ENCODE measurements around the gene MYO7B.

The MYO7B gene

DNA sequence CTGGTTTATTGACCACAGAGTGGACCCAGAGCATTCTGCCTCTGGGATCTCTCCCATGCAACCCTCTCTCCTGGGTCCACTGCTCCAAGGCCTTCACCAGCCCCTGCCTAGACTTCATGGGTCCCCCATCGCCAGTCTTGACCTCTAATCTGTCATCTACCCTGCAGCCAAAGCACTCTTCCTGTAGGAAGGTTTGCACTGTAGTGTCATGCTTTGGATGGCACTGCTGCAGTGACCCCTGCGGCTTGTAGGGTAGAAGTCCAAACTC is 41.7 kb downstream of the MYO7B start:
- H3K4me1 ChIP-seq: peaks cover 77% of the 10 kb centered on the region
- H3K27ac ChIP-seq: peak overlapping the region; percentile 70
- no peaks in the 10 kb centered on the region for H3K9me3 ChIP-seq
- H3K36me3 ChIP-seq: no peaks in the 10 kb centered on the region
- H4K20me1 ChIP-seq: no peaks in the 10 kb centered on the region
- peak overlapping the region; percentile 42; the same call in 1 of the 2 replicates for H3K4me3 ChIP-seq
- peak overlapping the region; percentile 86 for H3K4me2 ChIP-seq
- no peaks in the 10 kb centered on the region for H3K27me3 ChIP-seq
- peak overlapping the region; percentile 55 for H3K9ac ChIP-seq
- TF ChIP-seq Cebpa-rat (IDR thresholded peaks at IDR 0.05): no peak

- Histone ChIP-seq H3K27me3 (no peaks in the 10 kb centered on the region), H3K4me1 (peaks cover 74% of the 10 kb centered on the region), H3K36me3 (no peaks in the 10 kb centered on the region), H3K4me2 (peak overlapping the region; percentile 86), H3K27ac (peak overlapping the region; percentile 70), H3K9me3 (no peaks in the 10 kb centered on the region), H3K4me3 (peak overlapping the region; percentile 42), H3K9ac (peak overlapping the region; percentile 55), H4K20me1 (no peaks in the 10 kb centered on the region)
- no peak for TF ChIP-seq Cebpa-rat (IDR thresholded peaks at IDR 0.05)
These were observed 42.0 kb downstream of the MYO7B start for GRCh38 chr2:127577503-127577902.

- H3K4me1 ChIP-seq: peaks cover 69% of the 10 kb centered on the region
- no peak for TF ChIP-seq Cebpa-rat (IDR thresholded peaks at IDR 0.05)
- peak overlapping the region; percentile 86 for H3K4me2 ChIP-seq
- H3K36me3 ChIP-seq: no peaks in the 10 kb centered on the region
- no peaks in the 10 kb centered on the region for H3K27me3 ChIP-seq
- peak overlapping the region; percentile 70 for H3K27ac ChIP-seq
- peak overlapping the region; percentile 43; the same call in 1 of the 2 replicates for H3K9ac ChIP-seq
- no peaks in the 10 kb centered on the region for H4K20me1 ChIP-seq
- H3K4me3 ChIP-seq: peak overlapping the region; percentile 42
- H3K9me3 ChIP-seq: no peaks in the 10 kb centered on the region
These were observed 42.5 kb downstream of the MYO7B start for GRCh38 chr2:127577973-127578372.

DNA sequence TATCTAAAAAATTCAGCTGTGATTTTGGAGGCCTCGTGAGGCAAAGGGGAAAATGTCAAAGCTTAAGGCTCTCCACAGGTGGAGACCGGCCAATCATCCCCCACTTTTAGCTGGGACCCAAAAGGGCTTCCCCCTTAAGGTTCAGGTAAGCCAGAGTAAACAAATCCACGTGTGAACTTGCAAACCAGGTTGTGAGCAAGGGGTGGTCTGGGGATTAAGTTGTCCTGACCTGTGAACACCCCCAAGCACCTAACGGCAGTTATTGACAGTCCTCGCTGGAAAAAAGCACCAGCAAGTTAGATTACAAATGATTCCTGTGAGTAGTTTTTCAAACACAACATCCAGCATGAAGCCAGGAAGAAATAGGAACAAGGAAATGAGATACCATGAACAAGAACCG is 42.9 kb downstream of the MYO7B start:
- Histone ChIP-seq H3K9ac (peak overlapping the region; percentile 43; the same call in 1 of the 2 replicates), H3K27ac (peak overlapping the region; percentile 70), H3K27me3 (no peaks in the 10 kb centered on the region), H3K36me3 (no peaks in the 10 kb centered on the region), H4K20me1 (no peaks in the 10 kb centered on the region), H3K4me3 (peak overlapping the region; percentile 42), H3K9me3 (no peaks in the 10 kb centered on the region), H3K4me2 (peak overlapping the region; percentile 86), H3K4me1 (peaks cover 65% of the 10 kb centered on the region)
- TF ChIP-seq Cebpa-rat (IDR thresholded peaks at IDR 0.05): no peak

GRCh38 chr2:127579231-127579630 is 43.7 kb downstream of the MYO7B start:
- Histone ChIP-seq H3K9me3 (no peaks in the 10 kb centered on the region), H3K4me3 (no peak overlapping the region), H3K27me3 (no peaks in the 10 kb centered on the region), H3K36me3 (no peaks in the 10 kb centered on the region), H3K9ac (no peak overlapping the region), H3K4me2 (peak overlapping the region; percentile 86), H4K20me1 (no peaks in the 10 kb centered on the region), H3K4me1 (peaks cover 61% of the 10 kb centered on the region), H3K27ac (no peak overlapping the region)
- TF ChIP-seq Cebpa-rat (IDR thresholded peaks at IDR 0.05): no peak

DNA sequence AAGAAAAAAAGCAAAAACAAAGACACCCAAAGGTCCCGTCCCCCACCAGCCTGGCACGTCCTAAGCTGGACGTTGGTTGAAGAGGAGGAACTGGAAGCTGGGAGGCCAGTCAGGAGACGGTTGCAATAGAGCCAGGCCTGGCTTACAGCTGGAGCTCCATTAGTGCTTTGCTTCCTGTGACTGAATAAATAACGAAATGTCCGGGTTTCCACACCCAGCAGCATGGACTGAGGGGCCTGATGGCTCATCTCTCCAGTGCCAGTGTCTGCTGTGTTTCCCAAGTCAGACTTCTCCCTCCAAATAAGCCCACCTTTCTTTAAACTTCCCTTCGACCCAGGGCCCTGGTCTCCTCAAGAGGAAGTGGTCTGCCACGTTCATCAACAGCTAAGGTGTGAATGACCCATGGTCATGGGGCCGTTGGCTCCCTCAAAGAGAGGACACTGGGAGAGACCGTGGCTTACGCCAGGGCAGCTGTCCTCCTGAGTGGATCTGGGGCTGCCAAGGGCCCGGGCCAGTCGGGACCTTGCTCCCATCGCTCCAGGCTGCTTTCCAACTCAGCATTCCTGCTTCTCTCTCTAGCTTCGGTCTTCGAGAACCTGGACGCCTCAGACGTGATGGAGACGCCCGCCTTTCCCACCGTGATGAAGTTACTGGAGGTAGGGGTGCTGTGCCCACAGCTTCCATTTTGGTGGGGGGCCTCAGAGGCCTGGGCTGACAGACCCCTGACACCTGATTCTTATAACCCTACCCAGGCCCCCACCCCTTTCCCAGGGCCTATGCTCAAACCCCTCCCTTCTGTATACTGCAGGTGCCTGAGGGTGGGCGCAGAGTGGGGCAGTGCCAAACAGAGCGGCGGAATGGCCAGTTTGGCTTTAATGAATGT is 44.9 kb downstream of the MYO7B start:
- H3K9me3 ChIP-seq: no peaks in the 10 kb centered on the region
- no peak for TF ChIP-seq Cebpa-rat (IDR thresholded peaks at IDR 0.05)
- no peak overlapping the region for H3K4me2 ChIP-seq
- H3K4me1 ChIP-seq: peaks cover 49% of the 10 kb centered on the region
- no peaks in the 10 kb centered on the region for H3K36me3 ChIP-seq
- H3K9ac ChIP-seq: no peak overlapping the region
- no peaks in the 10 kb centered on the region for H3K27me3 ChIP-seq
- no peak overlapping the region for H3K4me3 ChIP-seq
- H3K27ac ChIP-seq: peak overlapping the region; percentile 19; the same call in 1 of the 2 replicates
- no peaks in the 10 kb centered on the region for H4K20me1 ChIP-seq

DNA sequence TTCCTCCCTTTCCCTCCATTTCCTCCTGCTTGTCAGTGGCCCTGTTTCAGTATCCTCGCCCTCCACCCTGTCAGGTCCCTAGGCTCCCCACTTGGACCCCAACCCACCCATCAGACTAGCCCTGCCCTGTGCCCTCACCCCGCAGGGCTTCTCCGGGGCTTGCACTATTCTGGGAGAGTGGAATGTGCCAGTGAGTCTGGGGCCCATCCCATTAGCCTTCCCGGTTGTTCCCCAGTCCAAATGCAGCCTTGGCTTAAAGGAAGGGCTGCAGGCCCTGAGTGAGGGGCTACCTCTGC is 45.5 kb downstream of the MYO7B start:
- H3K4me2 ChIP-seq: no peak overlapping the region
- H3K36me3 ChIP-seq: no peaks in the 10 kb centered on the region
- no peak overlapping the region for H3K4me3 ChIP-seq
- peaks cover 43% of the 10 kb centered on the region for H3K4me1 ChIP-seq
- no peak overlapping the region for H3K27ac ChIP-seq
- no peak for TF ChIP-seq Cebpa-rat (IDR thresholded peaks at IDR 0.05)
- H3K27me3 ChIP-seq: no peaks in the 10 kb centered on the region
- H3K9ac ChIP-seq: no peak overlapping the region
- no peaks in the 10 kb centered on the region for H4K20me1 ChIP-seq
- H3K9me3 ChIP-seq: no peaks in the 10 kb centered on the region

DNA sequence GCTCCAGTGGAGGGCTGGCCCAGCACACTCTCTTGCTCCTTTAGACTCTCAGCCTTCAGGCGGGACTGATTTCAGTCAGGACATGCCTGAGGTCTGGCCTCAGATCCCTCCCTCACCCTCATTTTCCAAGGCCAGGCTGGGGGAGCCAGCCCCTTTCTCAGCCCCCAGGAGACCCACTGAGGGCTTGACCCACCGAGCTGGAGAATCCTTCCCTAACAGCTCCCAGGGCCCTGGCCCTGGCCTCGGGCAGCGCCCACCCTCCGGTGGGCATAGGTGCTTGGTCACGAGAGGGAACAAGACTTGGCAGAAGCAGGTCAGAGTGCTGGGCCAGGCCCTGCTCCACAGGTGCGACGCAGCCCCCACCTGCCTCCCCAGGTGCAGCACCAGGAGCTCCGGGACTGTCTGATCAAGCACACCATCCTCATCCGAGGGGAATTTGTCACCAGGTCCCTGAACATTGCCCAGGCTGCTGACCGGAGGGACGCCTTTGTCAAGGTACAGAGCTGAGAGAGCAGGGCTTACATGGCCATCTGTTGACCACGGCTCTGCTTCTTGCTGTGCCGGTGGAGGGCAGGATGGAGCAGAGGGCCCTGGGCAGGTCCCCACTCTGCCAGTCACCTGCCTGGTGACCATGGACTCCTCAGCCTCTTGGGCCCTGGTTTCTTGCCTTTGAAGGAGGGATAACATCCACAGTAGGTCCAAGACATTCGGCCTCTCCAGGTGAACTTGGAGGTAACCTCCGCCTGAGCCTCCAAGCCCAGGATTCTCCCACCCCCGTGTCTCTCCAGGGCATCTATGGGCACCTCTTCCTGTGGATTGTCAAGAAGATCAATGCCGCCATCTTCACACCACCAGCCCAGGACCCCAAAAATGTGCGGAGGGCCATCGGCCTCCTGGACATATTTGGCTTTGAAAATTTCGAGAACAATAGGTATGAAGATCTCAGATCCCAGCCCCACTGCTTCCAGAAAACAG is 46.3 kb downstream of the MYO7B start:
- no peak for TF ChIP-seq Cebpa-rat (IDR thresholded peaks at IDR 0.05)
- no peaks in the 10 kb centered on the region for H3K27me3 ChIP-seq

DNA sequence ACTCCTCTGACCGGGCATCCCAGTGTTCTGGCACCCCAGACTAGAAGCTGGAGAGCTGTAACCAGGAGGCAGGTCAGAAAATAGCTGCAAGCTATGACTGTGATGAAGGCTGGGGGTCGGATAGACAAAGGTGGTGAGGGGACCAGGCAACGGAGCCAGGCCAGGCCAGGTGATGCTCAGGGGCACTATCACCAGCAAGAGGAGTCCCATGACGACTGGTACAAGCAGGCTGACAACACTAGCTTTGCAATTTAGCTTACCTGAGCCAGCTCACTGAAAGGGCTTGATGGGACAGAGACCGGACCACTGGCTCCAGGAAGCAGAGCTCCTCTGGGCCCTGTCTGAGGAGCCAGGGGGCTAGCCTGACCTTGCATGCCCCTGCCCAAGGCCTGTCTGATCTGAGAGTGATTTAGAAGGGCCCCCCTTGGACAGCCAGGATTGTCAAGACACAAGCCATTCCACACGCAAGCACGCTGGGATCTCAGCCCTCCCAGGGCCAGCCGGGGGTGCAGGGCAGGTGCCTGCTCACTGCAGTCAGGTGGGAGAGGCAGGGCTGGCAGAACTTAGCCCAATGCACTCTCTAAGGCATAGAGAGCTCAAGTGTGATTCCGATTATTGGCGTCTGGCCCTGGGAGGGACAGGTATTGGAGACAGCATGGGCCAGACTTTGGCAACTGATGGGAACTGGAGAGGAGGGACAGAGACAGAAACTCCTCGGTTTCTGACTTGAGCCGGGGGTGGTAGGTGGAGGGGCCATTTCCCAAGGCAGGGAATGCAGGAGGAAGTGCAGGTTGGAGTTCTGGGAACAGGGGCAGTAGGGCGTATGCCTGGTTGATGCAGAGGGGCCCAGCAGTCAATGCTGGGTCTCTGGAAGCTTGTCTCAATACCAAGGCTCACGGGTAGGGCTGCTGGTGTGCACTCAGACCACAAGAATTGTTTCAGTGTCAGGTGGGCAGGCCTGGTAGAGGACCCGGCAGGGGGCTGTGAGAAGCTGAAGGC is 47.7 kb downstream of the MYO7B start:
- no peaks in the 10 kb centered on the region for H3K36me3 ChIP-seq
- no peaks in the 10 kb centered on the region for H3K9me3 ChIP-seq
- no peak for TF ChIP-seq Cebpa-rat (IDR thresholded peaks at IDR 0.05)
- no peaks in the 10 kb centered on the region for H3K27me3 ChIP-seq
- no peak overlapping the region for H3K4me2 ChIP-seq
- no peak overlapping the region for H3K9ac ChIP-seq
- no peaks in the 10 kb centered on the region for H4K20me1 ChIP-seq
- no peak overlapping the region for H3K27ac ChIP-seq
- H3K4me1 ChIP-seq: peaks cover 34% of the 10 kb centered on the region
- H3K4me3 ChIP-seq: no peak overlapping the region

More for the DNA sequence above, 46.3 kb downstream of the MYO7B start:
- H3K27ac ChIP-seq: no peak overlapping the region
- H3K4me2 ChIP-seq: no peak overlapping the region
- no peaks in the 10 kb centered on the region for H3K36me3 ChIP-seq
- no peak overlapping the region for H3K4me3 ChIP-seq
- no peaks in the 10 kb centered on the region for H3K9me3 ChIP-seq
- H3K4me1 ChIP-seq: peaks cover 38% of the 10 kb centered on the region
- H3K9ac ChIP-seq: no peak overlapping the region
- no peaks in the 10 kb centered on the region for H4K20me1 ChIP-seq

Data from BLaER1 (cell line).